HEK293T (cell line): ENCODE data around the gene ILDR2.

ENCODE experiments used
- ARNT ChIP-seq: fragments of 450-650 bp; IDR thresholded peaks from 2 replicates; pipeline ENCODE4 v1.6.1; 2017; ENCODE audit warnings: mild to moderate bottlenecking
- BHLHE40 ChIP-seq: fragments of 450-650 bp; IDR thresholded peaks from 2 replicates; pipeline ENCODE4 v1.6.1; 2016; ENCODE audit warnings: mild to moderate bottlenecking, moderate library complexity, borderline replicate concordance
- CTBP1 ChIP-seq: fragments of 450-650 bp; IDR thresholded peaks from 2 replicates; pipeline ENCODE4 v1.6.1; 2016; ENCODE audit warnings: borderline replicate concordance
- FOXK2 ChIP-seq: fragments of 450-650 bp; IDR thresholded peaks from 2 replicates; pipeline ENCODE4 v1.6.1; 2016; ENCODE audit warnings: mild to moderate bottlenecking
- FOXM1 ChIP-seq: fragments of 450-650 bp; IDR thresholded peaks from 2 replicates; pipeline ENCODE4 v1.6.1; 2017; ENCODE audit warnings: mild to moderate bottlenecking, borderline replicate concordance
- L3MBTL2 ChIP-seq: fragments of 450-650 bp; conservative IDR thresholded peaks from 2 replicates; pipeline ENCODE4 v1.6.1; 2016; ENCODE audit warnings: mild to moderate bottlenecking
- LEF1 ChIP-seq: fragments of 450-650 bp; IDR thresholded peaks from 2 replicates; pipeline ENCODE4 v1.6.1; 2017; ENCODE audit warnings: mild to moderate bottlenecking, borderline replicate concordance
- TARDBP ChIP-seq: fragments of 450-650 bp; IDR thresholded peaks from 2 replicates; pipeline ENCODE4 v1.6.1; 2016

DNA sequence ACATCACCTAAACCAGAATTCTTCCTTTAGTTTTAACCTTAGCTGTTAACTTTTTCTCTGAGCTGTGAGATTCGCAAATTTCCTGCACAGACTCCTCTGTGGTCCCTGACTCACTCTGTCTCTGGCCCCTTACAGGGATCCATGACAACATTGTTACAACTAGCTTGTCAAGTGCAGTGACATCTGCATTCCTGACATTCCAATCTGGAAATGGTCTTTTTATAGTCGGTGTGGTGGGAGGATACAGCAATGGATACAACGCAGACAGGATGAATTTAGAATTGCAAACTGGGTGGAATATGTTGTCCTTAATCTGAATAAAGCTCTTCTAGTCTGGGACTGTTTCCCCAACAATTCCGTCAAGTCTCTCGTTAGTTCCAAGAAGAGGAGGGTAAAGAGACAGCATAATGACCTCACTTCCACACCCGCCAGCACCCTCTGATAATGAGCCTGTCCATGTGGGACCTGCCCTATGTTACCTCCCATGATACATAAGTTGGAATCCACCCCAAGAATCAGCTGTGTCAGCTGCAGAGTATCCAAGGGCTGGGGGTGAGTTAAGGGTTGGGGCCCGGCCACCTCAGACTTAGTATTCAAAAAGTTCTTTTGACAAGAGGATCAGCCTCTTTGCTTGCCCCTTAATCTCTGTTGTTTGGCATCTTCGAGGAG is 49.4 kb downstream of the ILDR2 start:
- no peak for TF ChIP-seq ARNT
- TF ChIP-seq TARDBP = no peak
- TF ChIP-seq BHLHE40 = no peak
- no peak for TF ChIP-seq L3MBTL2
- TF ChIP-seq LEF1 = no peak
- TF ChIP-seq CTBP1 = no peak
- TF ChIP-seq FOXM1 = no peak
- TF ChIP-seq FOXK2 = no peak
